ENCODE data around the gene OPTC.

GRCh38 chr1:203522237-203522636 lies 28.3 kb downstream of the OPTC start:
- TF ChIP-seq POLR2A (IDR thresholded peaks at IDR 0.05) (no peak), CTCF (IDR thresholded peaks at IDR 0.05) (no peak)
